ENCODE results near the gene KRT34. TPM values are rescaled to one million over a fixed set of nuclear protein-coding genes. Genes with fewer than 3 reads are reported as not detected.
"Not testable (repeated sequence)": the region's sequence is repeated elsewhere in the genome, so short reads cannot be mapped to it uniquely, and the experiment has no call there.

The KRT34 gene
- total RNA-seq, 1 experiment from 2014 or later: 5.1 TPM

DNA sequence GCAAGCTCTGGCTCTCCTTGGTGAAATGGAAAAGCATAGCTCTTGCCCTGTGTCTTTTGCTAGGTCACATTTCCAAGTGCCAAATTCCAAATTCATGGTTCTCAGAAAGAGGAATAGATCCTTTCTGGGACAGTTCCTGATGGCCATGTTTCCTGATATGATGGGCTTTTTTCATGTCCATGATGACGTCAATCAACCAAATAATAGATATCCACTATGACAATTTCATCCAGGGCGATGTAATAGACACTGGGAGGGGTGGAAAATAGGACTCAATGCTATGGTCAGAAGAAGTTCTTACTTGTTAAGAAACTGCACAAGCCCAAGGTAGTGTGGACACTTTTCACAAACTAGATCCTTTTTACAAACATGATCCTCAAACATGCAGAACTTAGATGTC, 30.9 kb downstream of the KRT34 start:
- H3K4me2 ChIP-seq (ENCODE audit: low read length): no peak overlapping the region
- H3K79me2 ChIP-seq (ENCODE audit: low read length): no peaks in the 10 kb centered on the region
- H3K36me3 ChIP-seq (ENCODE audit: low read depth, low read length): no peaks in the 10 kb centered on the region
- no peaks in the 10 kb centered on the region for H3K4me1 ChIP-seq (ENCODE audit: insufficient read depth, low read length)
- H3K4me3 ChIP-seq (ENCODE audit: low read length): no peak overlapping the region
- H4K20me1 ChIP-seq (ENCODE audit: low read length): no peaks in the 10 kb centered on the region
- CTCF ChIA-PET: no interaction called here
- DNase-seq: no peak
- H3F3A ChIP-seq (ENCODE audit: low read length, unreplicated experiment): no peaks in the 10 kb centered on the region
- no peak overlapping the region for H2AFZ ChIP-seq (ENCODE audit: low read length)
- intact Hi-C loops (cut with micrococcal nuclease): no loop called here
- no peak overlapping the region for H3K27ac ChIP-seq (ENCODE audit: low read length)
- ATAC-seq: no peak
- TF ChIP-seq, protein P1, sequence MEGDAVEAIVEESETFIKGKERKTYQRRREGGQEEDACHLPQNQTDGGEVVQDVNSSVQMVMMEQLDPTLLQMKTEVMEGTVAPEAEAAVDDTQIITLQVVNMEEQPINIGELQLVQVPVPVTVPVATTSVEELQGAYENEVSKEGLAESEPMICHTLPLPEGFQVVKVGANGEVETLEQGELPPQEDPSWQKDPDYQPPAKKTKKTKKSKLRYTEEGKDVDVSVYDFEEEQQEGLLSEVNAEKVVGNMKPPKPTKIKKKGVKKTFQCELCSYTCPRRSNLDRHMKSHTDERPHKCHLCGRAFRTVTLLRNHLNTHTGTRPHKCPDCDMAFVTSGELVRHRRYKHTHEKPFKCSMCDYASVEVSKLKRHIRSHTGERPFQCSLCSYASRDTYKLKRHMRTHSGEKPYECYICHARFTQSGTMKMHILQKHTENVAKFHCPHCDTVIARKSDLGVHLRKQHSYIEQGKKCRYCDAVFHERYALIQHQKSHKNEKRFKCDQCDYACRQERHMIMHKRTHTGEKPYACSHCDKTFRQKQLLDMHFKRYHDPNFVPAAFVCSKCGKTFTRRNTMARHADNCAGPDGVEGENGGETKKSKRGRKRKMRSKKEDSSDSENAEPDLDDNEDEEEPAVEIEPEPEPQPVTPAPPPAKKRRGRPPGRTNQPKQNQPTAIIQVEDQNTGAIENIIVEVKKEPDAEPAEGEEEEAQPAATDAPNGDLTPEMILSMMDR (conservative IDR thresholded peaks at IDR 0.05; ENCODE audit: low read depth, low read length): no peak
- no peak for TF ChIP-seq EZH2 (IDR thresholded peaks at IDR 0.05; ENCODE audit: low read length, unreplicated experiment)
- no peak for TF ChIP-seq EZH2phosphoT487 (IDR thresholded peaks at IDR 0.05; ENCODE audit: borderline replicate concordance, low read length)
- POLR2A ChIA-PET (ENCODE audit: unreplicated experiment): interaction anchor here (0.6 kb wide), 1 partner anchor 18 kb away, joined by 3 read pairs; the partner anchor contains the start of gene KRT33B
- H3K9me3 ChIP-seq (ENCODE audit: low read length): no peaks in the 10 kb centered on the region
- H3K27me3 ChIP-seq (ENCODE audit: low read length): no peaks in the 10 kb centered on the region
- H3K9me2 ChIP-seq (replicated peaks; ENCODE audit: low read length): no peaks in the 10 kb centered on the region
- no peak overlapping the region for H3K9ac ChIP-seq (ENCODE audit: low read length)
- BruUV-seq (replicated peaks): no TSS peak

DNA sequence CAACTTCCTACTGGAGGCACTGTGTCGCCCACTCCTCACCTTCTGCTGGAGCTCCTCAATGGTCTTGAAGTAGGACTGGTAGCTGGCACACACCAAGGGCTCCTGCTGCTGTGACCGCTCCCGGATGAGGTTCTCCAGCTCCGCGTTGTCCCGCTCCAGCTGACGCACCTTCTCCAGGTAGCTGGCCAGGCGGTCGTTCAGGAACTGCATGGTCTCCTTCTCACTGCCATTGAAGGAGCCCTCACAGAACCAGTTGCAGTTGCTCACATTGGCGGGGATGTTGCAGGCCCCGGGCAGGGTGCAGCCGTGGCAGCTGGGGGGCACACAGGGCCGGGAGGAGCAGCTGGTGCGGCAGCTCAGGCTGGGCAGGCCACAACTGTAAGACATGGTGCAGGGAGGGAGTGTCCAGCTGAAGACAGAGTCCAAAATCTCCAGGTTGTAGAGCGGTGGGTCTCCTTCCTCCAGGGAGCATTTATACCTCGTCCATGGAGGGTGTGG, 31.7 kb downstream of the KRT34 start, which contains the start of gene KRT33A:
Gene KRT33A (minus strand): TSS at position 448 of the 498 bp plus-strand sequence. CDS start 61 bp downstream, at position 387.
- CTCF ChIA-PET; ATAC-seq; BruUV-seq (replicated peaks); H3K9me3 ChIP-seq (ENCODE audit: low read length); intact Hi-C loops (cut with micrococcal nuclease); H4K20me1 ChIP-seq (ENCODE audit: low read length); H2AFZ ChIP-seq (ENCODE audit: low read length); H3K27me3 ChIP-seq (ENCODE audit: low read length); H3K9ac ChIP-seq (ENCODE audit: low read length); H3K79me2 ChIP-seq (ENCODE audit: low read length); H3K27ac ChIP-seq (ENCODE audit: low read length); H3F3A ChIP-seq (ENCODE audit: low read length, unreplicated experiment); H3K9me2 ChIP-seq (replicated peaks; ENCODE audit: low read length); DNase-seq; H3K4me1 ChIP-seq (ENCODE audit: insufficient read depth, low read length); H3K36me3 ChIP-seq (ENCODE audit: low read depth, low read length); H3K4me3 ChIP-seq (ENCODE audit: low read length); H3K4me2 ChIP-seq (ENCODE audit: low read length): not testable (repeated sequence)
- POLR2A ChIA-PET (ENCODE audit: unreplicated experiment): interaction anchor here (0.6 kb wide), 1 partner anchor 178 kb away, joined by 3 read pairs; no protein-coding TSS in a partner anchor

DNA sequence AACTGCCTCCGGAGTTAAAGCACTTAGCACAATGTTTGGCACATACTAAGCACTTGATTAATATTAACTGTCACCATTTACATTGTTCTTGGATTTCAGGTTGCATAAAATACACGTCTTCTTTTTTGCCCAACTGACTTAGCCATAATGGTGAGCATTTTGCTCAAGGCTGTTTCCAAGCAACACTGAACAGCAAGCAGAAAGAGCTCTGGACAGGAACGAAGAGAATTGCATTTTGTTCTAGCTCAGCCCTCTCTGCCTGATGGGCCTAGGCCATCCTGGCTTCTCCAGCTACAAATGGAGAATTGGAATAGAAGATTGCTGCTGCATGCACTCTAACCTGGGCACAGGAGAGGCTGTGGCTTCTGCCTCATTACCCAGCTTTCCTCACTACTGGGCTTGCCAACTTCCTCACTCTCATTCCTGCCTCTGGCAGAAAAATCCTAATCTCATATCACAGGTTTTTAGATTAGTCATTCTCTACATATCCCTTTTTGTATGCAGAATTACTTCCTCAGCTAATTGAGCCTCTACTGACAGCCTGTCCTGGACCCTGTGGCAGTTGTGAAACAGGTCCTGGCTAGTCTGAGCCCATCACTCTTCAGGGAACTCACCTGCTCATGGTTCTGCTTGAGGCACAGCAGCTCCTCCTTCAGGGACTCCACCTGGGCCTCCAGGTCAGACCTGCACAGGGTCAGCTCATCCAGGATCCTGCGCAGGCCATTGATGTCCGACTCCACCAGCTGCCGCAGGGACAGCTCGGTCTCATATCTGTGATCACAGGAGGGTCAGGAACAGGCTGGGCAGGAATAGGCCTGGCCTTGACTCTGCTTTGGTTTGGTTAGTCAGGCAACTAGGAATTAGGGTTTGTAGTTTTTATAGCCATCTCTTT, 34.0 kb downstream of the KRT34 start:
- Histone ChIP-seq H3K27me3 (ENCODE audit: low read length) (no peaks in the 10 kb centered on the region), H3K9ac (ENCODE audit: low read length) (no peak overlapping the region), H3K36me3 (ENCODE audit: low read depth, low read length) (no peaks in the 10 kb centered on the region), H3K4me1 (ENCODE audit: insufficient read depth, low read length) (no peaks in the 10 kb centered on the region), H3F3A (ENCODE audit: low read length, unreplicated experiment) (no peaks in the 10 kb centered on the region), H3K9me2 (replicated peaks; ENCODE audit: low read length) (no peaks in the 10 kb centered on the region), H3K4me2 (ENCODE audit: low read length) (no peak overlapping the region), H4K20me1 (ENCODE audit: low read length) (no peaks in the 10 kb centered on the region), H3K9me3 (ENCODE audit: low read length) (no peaks in the 10 kb centered on the region), H3K27ac (ENCODE audit: low read length) (no peak overlapping the region), H3K79me2 (ENCODE audit: low read length) (no peaks in the 10 kb centered on the region), H2AFZ (ENCODE audit: low read length) (no peak overlapping the region), H3K4me3 (ENCODE audit: low read length) (no peak overlapping the region)
- intact Hi-C loops (cut with micrococcal nuclease): no loop called here
- POLR2A ChIA-PET (ENCODE audit: unreplicated experiment): no interaction called here
- no TSS peak for BruUV-seq (replicated peaks)
- no peak for DNase-seq
- CTCF ChIA-PET: no interaction called here
- TF ChIP-seq EZH2phosphoT487 (IDR thresholded peaks at IDR 0.05; ENCODE audit: borderline replicate concordance, low read length): no peak
- no peak for TF ChIP-seq EZH2 (IDR thresholded peaks at IDR 0.05; ENCODE audit: low read length, unreplicated experiment)
- TF ChIP-seq, protein P1 (conservative IDR thresholded peaks at IDR 0.05; ENCODE audit: low read depth, low read length): no peak
- ATAC-seq: no peak

DNA sequence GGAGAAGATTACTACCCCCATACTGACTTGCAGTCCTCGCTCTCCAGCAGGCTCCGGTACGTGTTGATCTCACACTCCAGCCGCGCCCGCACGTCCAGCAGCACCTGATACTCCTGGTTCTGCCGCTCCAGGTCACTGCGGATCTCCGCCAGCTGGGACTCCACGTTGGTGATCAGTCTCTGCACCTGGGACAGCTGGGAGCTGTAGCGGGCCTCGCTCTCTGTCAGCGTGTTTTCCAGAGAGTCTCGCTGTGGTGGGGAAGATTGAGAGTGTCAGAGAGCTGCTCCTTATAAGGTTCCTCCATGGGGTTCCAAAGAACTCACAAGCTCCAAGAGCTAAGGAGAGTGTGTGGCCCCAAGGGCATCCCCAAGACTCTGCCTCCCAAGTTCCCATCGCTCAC, 35.7 kb downstream of the KRT34 start:
- POLR2A ChIA-PET (ENCODE audit: unreplicated experiment); DNase-seq; H2AFZ ChIP-seq (ENCODE audit: low read length); BruUV-seq (replicated peaks); intact Hi-C loops (cut with micrococcal nuclease); H3K36me3 ChIP-seq (ENCODE audit: low read depth, low read length); H3K4me2 ChIP-seq (ENCODE audit: low read length); H3K9me3 ChIP-seq (ENCODE audit: low read length); H3K27me3 ChIP-seq (ENCODE audit: low read length); H3K27ac ChIP-seq (ENCODE audit: low read length); H3K4me3 ChIP-seq (ENCODE audit: low read length); H4K20me1 ChIP-seq (ENCODE audit: low read length); H3K9me2 ChIP-seq (replicated peaks; ENCODE audit: low read length); CTCF ChIA-PET; H3K4me1 ChIP-seq (ENCODE audit: insufficient read depth, low read length); H3K9ac ChIP-seq (ENCODE audit: low read length); H3K79me2 ChIP-seq (ENCODE audit: low read length); H3F3A ChIP-seq (ENCODE audit: low read length, unreplicated experiment); ATAC-seq: not testable (repeated sequence)

Measured in PC-3 (cell line).